A673 (cell line): ENCODE measurements around the gene PHF2. TPM values are rescaled to one million over a fixed set of nuclear protein-coding genes. Genes with fewer than 3 reads are reported as not detected.
"Not testable (repeated sequence)": the region's sequence is repeated elsewhere in the genome, so short reads cannot be mapped to it uniquely, and the experiment has no call there.

Source experiments
- BruUV-seq: library from RNA; stranded (reverse); fragments of 400-500 nt; replicated peaks from 2 replicates; lab custom pipeline; 2021; lab: Mats Ljungman, UMichigan
- CTCF ChIA-PET: fragments of 300-600 bp; sonication (Branson Sonifier 250); formaldehyde crosslinking; loops from one replicate; lab custom pipeline; 2022; ENCODE audit warnings: antibody characterized with exemption; lab: Charles Lee
- POLR2A ChIA-PET: fragments of 300-600 bp; sonication (Branson Sonifier 250); formaldehyde crosslinking; loops from one replicate; lab custom pipeline; 2022; ENCODE audit warnings: antibody characterized with exemption; ENCODE audit not compliant: low non-redundant PET; lab: Charles Lee
- DNase-seq: peaks from one replicate; pipeline ENCODE4 v3.0.0-alpha.2; 2015; ENCODE audit warnings: low spot score
- H3K27ac ChIP-seq: fragments of 200-600 bp; sonication (generic); 2 replicates; pipeline ENCODE4 v1.5.1; 2016; ENCODE audit warnings: mixed run types, low read depth, mild to moderate bottlenecking, mixed read lengths, antibody characterized with exemption, low read length; ENCODE audit not compliant: poor library complexity, severe bottlenecking
- H3K27me3 ChIP-seq: fragments of 200-600 bp; sonication (generic); replicated peaks from 2 replicates; pipeline ENCODE4 v1.6.1; 2017; ENCODE audit warnings: mixed run types, low read depth, mild to moderate bottlenecking, mixed read lengths, antibody characterized with exemption, low read length; ENCODE audit not compliant: insufficient read depth, poor library complexity
- H3K36me3 ChIP-seq: fragments of 200-600 bp; sonication (generic); 2 replicates; pipeline ENCODE4 v1.6.1; 2016; ENCODE audit warnings: mixed run types, mild to moderate bottlenecking, mixed read lengths, antibody characterized with exemption, low read length; ENCODE audit not compliant: insufficient read depth, poor library complexity, severe bottlenecking
- H3K4me1 ChIP-seq: fragments of 200-600 bp; sonication (generic); 2 replicates; pipeline ENCODE4 v1.6.1; 2017; ENCODE audit warnings: mixed run types, mild to moderate bottlenecking, mixed read lengths, antibody characterized with exemption, low read length; ENCODE audit not compliant: insufficient read depth, poor library complexity, severe bottlenecking
- H3K4me3 ChIP-seq: fragments of 200-600 bp; sonication (generic); 2 replicates; pipeline ENCODE4 v1.5.1; 2016; ENCODE audit warnings: low read depth, mixed run types, mild to moderate bottlenecking, mixed read lengths, low read length; ENCODE audit not compliant: poor library complexity, severe bottlenecking
- H3K9me3 ChIP-seq: fragments of 200-600 bp; sonication (generic); 2 replicates; pipeline ENCODE4 v1.6.1; 2016; ENCODE audit warnings: mixed run types, low read depth, mild to moderate bottlenecking, mixed read lengths, antibody characterized with exemption, low read length; ENCODE audit not compliant: poor library complexity, severe bottlenecking
- CTCF ChIP-seq: fragments of 300-800, 200-600 bp; sonication (generic); conservative IDR thresholded peaks from 2 replicates; pipeline ENCODE4 v1.5.1; 2017; ENCODE audit warnings: low read depth, mild to moderate bottlenecking, antibody characterized with exemption, low read length, moderate library complexity, mixed read lengths
- EZH2 ChIP-seq: fragments of 200-600 bp; sonication (generic); IDR thresholded peaks from 2 replicates; pipeline ENCODE4 v1.6.1; 2017; ENCODE audit warnings: borderline replicate concordance, low read depth, mild to moderate bottlenecking, mixed read lengths, antibody characterized with exemption, low read length; ENCODE audit not compliant: poor library complexity, severe bottlenecking
- intact Hi-C: fragments of 100-400 bp; cut with micrococcal nuclease; formaldehyde crosslinking; loops from one replicate; pipeline ENCODE4 v1.10.0; 2022; ENCODE audit not compliant: unreplicated experiment
- total RNA-seq: library from RNA; stranded (reverse); gene quantifications from 2 replicates; pipeline ENCODE4 v1.2.3, GENCODE V29; 2021

Gene PHF2
- total RNA-seq, 1 experiment from 2014 or later, result 32.7 TPM

- Histone ChIP-seq H3K4me3 (no peak overlapping the region), H3K27me3 (no peaks in the 10 kb centered on the region), H3K9me3 (no peaks in the 10 kb centered on the region), H3K27ac (no peak overlapping the region), H3K4me1 (peaks cover 4% of the 10 kb centered on the region), H3K36me3 (no peaks in the 10 kb centered on the region)
- BruUV-seq, result no TSS peak
- intact Hi-C loops, result no loop called here
- no peak for TF ChIP-seq EZH2
- no peak for TF ChIP-seq CTCF
- ChIA-PET POLR2A (no interaction called here), CTCF (no interaction called here)
- no peak for DNase-seq
These were observed 88.3 kb downstream of the PHF2 start for GRCh38 chr9:93664549-93665120.

- H3K27ac ChIP-seq, result no peak overlapping the region
- H3K36me3 ChIP-seq, result no peaks in the 10 kb centered on the region
- no peak overlapping the region for H3K4me3 ChIP-seq
- POLR2A ChIA-PET, result no interaction called here
- H3K27me3 ChIP-seq, result no peaks in the 10 kb centered on the region
- H3K4me1 ChIP-seq, result peaks cover 4% of the 10 kb centered on the region
- CTCF ChIA-PET, result no interaction called here
- DNase-seq, result no peak
- intact Hi-C loops, result no loop called here
- BruUV-seq, result no TSS peak
- no peak for TF ChIP-seq CTCF
- no peak for TF ChIP-seq EZH2
- H3K9me3 ChIP-seq, result no peaks in the 10 kb centered on the region
These were observed 88.8 kb downstream of the PHF2 start for GRCh38 chr9:93665128-93665636.

- intact Hi-C loops, result no loop called here
- POLR2A ChIA-PET, result no interaction called here
- no peaks in the 10 kb centered on the region for H3K36me3 ChIP-seq
- TF ChIP-seq EZH2, result no peak
- TF ChIP-seq CTCF, result no peak
- H3K9me3 ChIP-seq, result no peaks in the 10 kb centered on the region
- CTCF ChIA-PET, result no interaction called here
- BruUV-seq, result no TSS peak
- no peak overlapping the region for H3K4me3 ChIP-seq
- DNase-seq, result no peak
- no peaks in the 10 kb centered on the region for H3K27me3 ChIP-seq
- H3K4me1 ChIP-seq, result peaks cover 4% of the 10 kb centered on the region
- H3K27ac ChIP-seq, result no peak overlapping the region
These were observed 89.5 kb downstream of the PHF2 start for GRCh38 chr9:93665637-93666438.

GRCh38 chr9:93666439-93666784 is 90.0 kb downstream of the PHF2 start:
- intact Hi-C loops, POLR2A ChIA-PET: not testable (repeated sequence)

More at GRCh38 chr9:93666439-93666784, 90.0 kb downstream of the PHF2 start:
- H3K4me1 ChIP-seq, BruUV-seq, H3K9me3 ChIP-seq, DNase-seq, H3K27ac ChIP-seq, H3K4me3 ChIP-seq, H3K36me3 ChIP-seq, H3K27me3 ChIP-seq, CTCF ChIA-PET: not testable (repeated sequence)
